Natural killer cell (primary cell): ENCODE data around the gene DMRTC2. TPM values are rescaled to one million over a fixed set of nuclear protein-coding genes. Genes with fewer than 3 reads are reported as not detected.

Experiments
- ATAC-seq, 3 donors: fragments of 150-1000 bp in 2 of 3; fragments of 200-7000 bp in 1 of 3; cut with Tn5 transposase; 1 replicate in 1 of 3; 2 replicates in 2 of 3; pipeline ENCODE4 v1.10.0; 2021; ENCODE audit warnings: mild to moderate bottlenecking in 2 of 3, moderate library complexity in 2 of 3
- DNase-seq, 2 donors: peaks; one replicate each; pipeline versions ENCODE4 v3.0.0 to v3.0.0-alpha.2; 2013 to 2021; ENCODE audit warnings: mixed read lengths in 1 of 2
- H3K27ac ChIP-seq: one replicate; pipeline ENCODE4 v1.5.1; 2013; ENCODE audit warnings: mild to moderate bottlenecking, low read length
- H3K27me3 ChIP-seq: one replicate; pipeline ENCODE4 v1.6.1; 2013; ENCODE audit warnings: low read length; ENCODE audit not compliant: control insufficient read depth, insufficient read depth
- H3K36me3 ChIP-seq: one replicate; pipeline ENCODE4 v1.6.1; 2013; ENCODE audit warnings: low read length; ENCODE audit not compliant: control insufficient read depth, insufficient read depth
- H3K4me1 ChIP-seq: one replicate; pipeline ENCODE4 v1.6.1; 2013; ENCODE audit warnings: low read length; ENCODE audit not compliant: control insufficient read depth, insufficient read depth
- H3K4me3 ChIP-seq: one replicate; pipeline ENCODE4 v1.5.1; 2013; ENCODE audit warnings: low read length
- H3K9me3 ChIP-seq: one replicate; pipeline ENCODE4 v1.6.1; 2013; ENCODE audit warnings: low read length; ENCODE audit not compliant: control insufficient read depth, insufficient read depth
- H3K27ac Mint-ChIP-seq, 2 donors: one replicate each; pipeline ENCODE4 v1.8.0; 2022; ENCODE audit warnings: mild to moderate bottlenecking in 2 of 2, mixed read lengths in 2 of 2, moderate library complexity in 1 of 2
- H3K27me3 Mint-ChIP-seq, 2 donors: one replicate each; pipeline ENCODE4 v1.8.0; 2022; ENCODE audit warnings: low read depth in 2 of 2, mixed read lengths in 2 of 2
- H3K36me3 Mint-ChIP-seq: one replicate; pipeline ENCODE4 v1.8.0; 2022; ENCODE audit warnings: mixed read lengths
- H3K4me1 Mint-ChIP-seq, 2 donors: one replicate each; pipeline ENCODE4 v1.8.0; 2022; ENCODE audit warnings: mixed read lengths in 2 of 2
- H3K4me3 Mint-ChIP-seq: one replicate; pipeline ENCODE4 v1.8.0; 2022; ENCODE audit warnings: mild to moderate bottlenecking, moderate library complexity, mixed read lengths
- H3K9me3 Mint-ChIP-seq, 2 donors: one replicate each; pipeline ENCODE4 v1.8.0; 2022; ENCODE audit warnings: mixed read lengths in 2 of 2
- WGBS: methylation state at CpG from one replicate; pipeline ENCODE4 v1.1.7; 2013; ENCODE audit warnings: missing lambda C conversion rate; ENCODE audit not compliant: insufficient coverage; 5-methylcytosine and 5-hydroxymethylcytosine counted together
- intact Hi-C: fragments of 100-400 bp; cut with micrococcal nuclease; formaldehyde crosslinking; loops from one replicate; pipeline ENCODE4 v1.14.2; 2022
- total RNA-seq, 4 donors: library from RNA; stranded (reverse); fragments of 120-200 nt in 1 of 4; gene quantifications; one replicate each; pipeline versions ENCODE4 v1.2.3 to v1.2.4, GENCODE V29; 2013 to 2022
- TF ChIP-seq, protein P1 (sequence below): fragments of 200-600 bp; IDR thresholded peaks from one replicate; pipeline ENCODE4 v1.8.0; 2022; ENCODE audit warnings: antibody characterized with exemption

The DMRTC2 gene
- total RNA-seq, 3 donors from 2014 or later (not counting 1 experiment from before 2014, with no cell fraction given): not detected

GRCh38 chr19:41869374-41869955 lies 24.6 kb downstream of the DMRTC2 start:
- no peaks in the 10 kb centered on the region for H3K27me3 ChIP-seq
- Mint-ChIP-seq H3K27me3 (no peaks in the 10 kb centered on the region), H3K36me3 (no peaks in the 10 kb centered on the region)

GRCh38 chr19:41870401-41870873 lies 25.6 kb downstream of the DMRTC2 start:
- TF ChIP-seq, protein P1, sequence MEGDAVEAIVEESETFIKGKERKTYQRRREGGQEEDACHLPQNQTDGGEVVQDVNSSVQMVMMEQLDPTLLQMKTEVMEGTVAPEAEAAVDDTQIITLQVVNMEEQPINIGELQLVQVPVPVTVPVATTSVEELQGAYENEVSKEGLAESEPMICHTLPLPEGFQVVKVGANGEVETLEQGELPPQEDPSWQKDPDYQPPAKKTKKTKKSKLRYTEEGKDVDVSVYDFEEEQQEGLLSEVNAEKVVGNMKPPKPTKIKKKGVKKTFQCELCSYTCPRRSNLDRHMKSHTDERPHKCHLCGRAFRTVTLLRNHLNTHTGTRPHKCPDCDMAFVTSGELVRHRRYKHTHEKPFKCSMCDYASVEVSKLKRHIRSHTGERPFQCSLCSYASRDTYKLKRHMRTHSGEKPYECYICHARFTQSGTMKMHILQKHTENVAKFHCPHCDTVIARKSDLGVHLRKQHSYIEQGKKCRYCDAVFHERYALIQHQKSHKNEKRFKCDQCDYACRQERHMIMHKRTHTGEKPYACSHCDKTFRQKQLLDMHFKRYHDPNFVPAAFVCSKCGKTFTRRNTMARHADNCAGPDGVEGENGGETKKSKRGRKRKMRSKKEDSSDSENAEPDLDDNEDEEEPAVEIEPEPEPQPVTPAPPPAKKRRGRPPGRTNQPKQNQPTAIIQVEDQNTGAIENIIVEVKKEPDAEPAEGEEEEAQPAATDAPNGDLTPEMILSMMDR: no peak
- H3K4me3 Mint-ChIP-seq: peak overlapping the region; percentile 17
- DNase-seq (peak in 1 of 2 donors; percentile 31), ATAC-seq (no peak)
- H3K4me3 ChIP-seq: no peak overlapping the region
- no peaks in the 10 kb centered on the region for H3K9me3 Mint-ChIP-seq
- no peaks in the 10 kb centered on the region for H3K36me3 Mint-ChIP-seq
- peaks cover 33% of the 10 kb centered on the region for H3K36me3 ChIP-seq
- peaks cover 30 to 51% of the 10 kb centered on the region in 2 donors for H3K4me1 Mint-ChIP-seq
- peaks cover 81% of the 10 kb centered on the region for H3K4me1 ChIP-seq
- WGBS: no CpG with 5 or more reads among the region's 3 CpGs
- peak overlapping the region; percentile 95 to 97 for H3K27ac Mint-ChIP-seq
- no peaks in the 10 kb centered on the region for H3K9me3 ChIP-seq
- no peaks in the 10 kb centered on the region for H3K27me3 ChIP-seq
- H3K27me3 Mint-ChIP-seq: no peaks in the 10 kb centered on the region
- peak overlapping the region; percentile 79 for H3K27ac ChIP-seq
- intact Hi-C loops: no loop called here

More at GRCh38 chr19:41869374-41869955, 24.6 kb downstream of the DMRTC2 start:
- H3K4me3 Mint-ChIP-seq: no peak overlapping the region
- H3K9me3 ChIP-seq: no peaks in the 10 kb centered on the region
- H3K4me1 Mint-ChIP-seq: peaks cover 29 to 50% of the 10 kb centered on the region in 2 donors
- peak overlapping the region; percentile 95 to 97 for H3K27ac Mint-ChIP-seq
- H3K4me3 ChIP-seq: no peak overlapping the region
- intact Hi-C loops: no loop called here
- DNase-seq (no peak), ATAC-seq (no peak)
- H3K36me3 ChIP-seq: peaks cover 42% of the 10 kb centered on the region
- 88% methylated on average over 13 of the region's 13 CpGs for WGBS
- H3K9me3 Mint-ChIP-seq: no peaks in the 10 kb centered on the region
- H3K27ac ChIP-seq: peak overlapping the region; percentile 79
- peaks cover 77% of the 10 kb centered on the region for H3K4me1 ChIP-seq
- TF ChIP-seq, protein P1: no peak

GRCh38 chr19:41871573-41872383 lies 26.9 kb downstream of the DMRTC2 start:
- ATAC-seq (peak; percentile 46 to 62 (median 58)), DNase-seq (peak; percentile 60 to 87)
- peak overlapping the region; percentile 79 for H3K27ac ChIP-seq
- no peaks in the 10 kb centered on the region for H3K9me3 ChIP-seq
- Mint-ChIP-seq H3K27me3 (no peaks in the 10 kb centered on the region), H3K4me3 (peak overlapping the region; percentile 85), H3K4me1 (peaks cover 36 to 57% of the 10 kb centered on the region in 2 donors), H3K27ac (peak overlapping the region; percentile 95 to 97), H3K9me3 (no peaks in the 10 kb centered on the region), H3K36me3 (no peaks in the 10 kb centered on the region)
- TF ChIP-seq, protein P1: no peak
- peaks cover 27% of the 10 kb centered on the region for H3K36me3 ChIP-seq
- peaks cover 88% of the 10 kb centered on the region for H3K4me1 ChIP-seq
- H3K4me3 ChIP-seq: no peak overlapping the region
- no peaks in the 10 kb centered on the region for H3K27me3 ChIP-seq
- 7% methylated on average over 16 of the region's 16 CpGs for WGBS
- intact Hi-C loops: loop anchor here (1.0 kb wide), 1 partner anchor 11 kb away; the partner anchor contains the start of gene RPS19
